Activated CD8-positive, alpha-beta memory T cell treated with anti-CD3 and anti-CD28 coated beads for 4 hours (primary cell): ENCODE data around the gene ZHX3.

Experiments
- DNase-seq, 2 donors: peaks; one replicate each; pipeline ENCODE4 v3.0.0-alpha.2; 2020; ENCODE audit warnings: low read depth in 2 of 2

ZHX3 gene

GRCh38 chr20:41151134-41151869, 166.2 kb downstream of the ZHX3 start:
- DNase-seq = no peak

DNA sequence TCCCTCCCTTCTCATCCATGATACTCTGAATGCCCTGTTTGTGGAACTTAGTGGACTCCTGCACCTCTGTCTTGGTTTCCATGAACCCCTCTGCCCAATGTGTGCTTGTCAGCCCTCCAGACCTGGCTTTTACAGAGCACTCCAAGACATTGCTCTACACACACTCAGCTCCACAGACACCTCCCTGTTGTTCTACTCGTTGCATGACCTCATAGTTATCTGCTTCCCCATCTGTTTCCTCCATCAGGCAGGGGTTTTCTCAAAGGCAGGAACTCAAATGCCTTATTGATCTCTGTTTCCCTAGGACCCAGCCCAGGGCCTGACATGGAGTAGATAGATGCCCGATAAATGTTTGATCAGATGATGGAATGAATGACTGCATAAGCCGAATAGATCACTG, 166.9 kb downstream of the ZHX3 start:
- DNase-seq = no peak

- no peak for DNase-seq
These were observed 168.6 kb downstream of the ZHX3 start for GRCh38 chr20:41148942-41149341.

DNA sequence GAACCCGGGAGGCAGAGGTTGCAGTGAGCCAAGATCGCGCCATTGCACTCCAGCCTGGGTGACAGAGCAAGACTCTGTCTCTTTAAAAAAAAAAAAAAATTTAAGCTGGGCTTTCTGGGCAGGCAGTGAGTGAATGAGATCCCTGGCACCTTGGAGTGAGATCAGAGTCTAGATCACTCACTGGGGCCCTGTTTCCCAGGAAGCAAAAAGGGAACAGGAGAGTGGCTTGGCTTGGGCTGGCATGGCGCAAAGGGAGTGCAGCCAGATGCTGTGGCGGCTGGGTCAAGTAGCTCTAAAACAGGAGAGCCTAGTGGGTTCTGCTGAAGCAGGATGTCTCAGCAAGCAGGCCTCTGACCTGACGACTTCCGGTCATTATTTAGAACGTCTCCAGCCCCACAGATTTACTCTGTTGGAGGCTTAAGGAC, 169.8 kb downstream of the ZHX3 start:
- no peak for DNase-seq

- no peak for DNase-seq
These were observed 171.5 kb downstream of the ZHX3 start for GRCh38 chr20:41145821-41146620.

DNA sequence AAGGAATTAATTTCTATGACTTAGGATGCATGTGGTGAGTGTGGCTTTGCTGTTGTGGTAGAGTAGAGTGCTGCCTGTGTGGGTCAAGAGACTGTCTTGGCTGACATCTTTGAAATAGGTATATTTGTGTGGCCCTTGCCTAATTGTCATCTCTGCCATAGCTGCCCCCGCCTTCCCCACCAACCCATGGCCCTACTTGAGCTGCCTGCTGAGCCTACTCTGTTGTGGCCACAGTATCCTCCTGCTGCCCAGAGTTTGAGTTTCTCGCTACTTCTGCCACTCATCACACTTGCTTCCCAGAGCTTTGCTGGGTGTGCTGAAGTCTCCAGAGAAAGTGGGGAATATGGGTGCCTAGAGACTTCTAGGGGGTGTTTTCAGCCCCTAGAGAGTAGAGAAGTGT, 172.2 kb downstream of the ZHX3 start:
- DNase-seq = no peak

- no peak for DNase-seq
These were observed 174.2 kb downstream of the ZHX3 start for GRCh38 chr20:41143354-41143753.

GRCh38 chr20:41142919-41143318, 174.6 kb downstream of the ZHX3 start:
- DNase-seq = no peak

DNA sequence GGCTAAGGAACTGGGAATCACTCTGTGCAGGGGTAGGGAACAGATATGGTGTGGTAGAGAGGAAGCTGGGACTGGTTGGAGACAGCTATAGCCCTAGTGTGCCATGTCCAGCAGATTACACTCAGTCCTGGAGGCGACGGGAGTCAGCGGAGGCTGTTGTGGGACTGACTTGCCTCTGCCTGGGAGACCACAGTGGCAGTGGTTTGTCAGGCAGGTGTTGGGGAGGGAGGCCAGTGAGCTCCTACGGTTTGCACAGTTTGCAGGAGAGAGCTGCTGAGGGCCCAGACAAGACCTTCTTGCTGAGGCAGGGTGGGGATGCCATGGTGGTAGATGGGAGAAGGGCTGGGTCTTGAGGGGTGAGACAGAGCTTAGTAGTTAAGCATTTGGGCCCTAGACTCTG, 175.3 kb downstream of the ZHX3 start:
- DNase-seq = no peak

DNA sequence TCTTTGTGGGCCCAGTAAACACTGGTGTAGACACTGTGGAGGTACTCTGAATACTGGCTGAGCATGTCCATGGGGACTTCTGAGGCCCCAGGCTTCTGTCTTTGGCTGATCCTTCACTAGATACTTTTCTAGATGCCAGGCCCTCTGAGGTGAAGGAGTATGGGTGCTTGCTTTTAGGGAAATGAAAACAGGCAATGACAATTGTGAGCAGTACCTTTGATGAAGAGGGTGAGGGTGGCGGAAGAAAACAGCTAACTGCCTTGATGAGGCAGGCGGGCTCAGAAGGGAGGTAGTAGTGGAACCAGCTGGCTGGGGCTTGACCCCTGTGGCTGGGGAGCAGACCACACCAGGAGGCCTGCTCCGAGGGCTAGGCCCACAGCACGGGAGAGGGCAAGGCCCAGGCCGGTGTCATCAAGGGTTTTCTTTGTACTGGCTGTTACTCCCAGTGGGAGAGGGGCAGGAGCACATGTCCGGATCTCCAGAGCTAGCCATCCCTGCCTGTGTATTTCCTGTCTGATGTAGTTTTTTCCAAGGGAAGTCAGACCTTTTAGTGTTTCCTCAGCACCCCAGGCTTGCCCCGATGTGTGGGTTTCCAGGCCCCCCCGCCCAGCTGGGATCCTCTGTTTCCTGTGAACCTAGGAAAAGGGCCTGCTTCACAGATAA, 176.2 kb downstream of the ZHX3 start:
- DNase-seq = no peak

DNA sequence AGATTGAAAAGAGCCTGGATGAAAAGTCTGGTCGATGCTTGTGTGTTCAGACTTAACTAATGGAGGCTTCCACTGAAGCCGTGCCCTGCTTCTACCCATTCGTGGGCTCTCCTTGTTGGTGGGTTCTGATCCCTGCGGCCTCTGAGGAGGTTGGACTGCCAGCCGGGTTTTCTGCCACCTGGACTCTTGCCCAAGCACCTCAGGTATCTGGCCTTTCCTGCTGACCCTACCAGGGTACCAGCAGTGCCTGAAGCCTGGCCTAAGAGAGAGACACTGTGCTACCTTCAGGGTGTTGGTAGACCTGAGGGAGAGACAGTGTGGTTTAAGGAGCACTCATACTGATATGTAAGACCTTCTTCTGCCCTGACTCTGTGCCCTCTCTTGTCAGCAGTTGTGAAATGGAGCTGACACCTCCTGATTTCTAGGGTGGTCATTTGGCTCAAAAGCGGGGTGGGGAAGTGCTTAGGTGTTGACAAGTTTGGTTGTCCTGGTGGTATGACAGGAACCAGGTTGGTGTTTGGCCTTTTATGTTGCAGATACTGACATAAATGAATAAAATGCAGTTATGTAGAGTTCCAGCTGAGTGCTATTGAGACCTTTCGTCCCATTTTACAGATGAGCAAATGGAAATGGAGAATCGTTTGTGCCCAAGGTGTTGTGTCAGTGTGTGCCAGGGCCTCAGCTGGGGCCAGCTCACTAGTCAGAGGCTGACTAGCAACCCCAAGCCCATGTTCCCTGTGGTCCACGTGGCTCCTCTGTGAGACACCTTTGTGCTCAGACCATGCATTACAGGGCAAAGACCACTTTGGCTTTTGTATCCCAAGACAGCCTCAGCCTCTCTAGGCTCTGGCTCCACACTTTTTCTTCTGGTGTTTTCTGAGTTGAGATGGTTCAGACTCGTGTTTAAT, 177.1 kb downstream of the ZHX3 start:
- DNase-seq = no peak

GRCh38 chr20:41139227-41140093, 178.1 kb downstream of the ZHX3 start:
- DNase-seq = no peak

GRCh38 chr20:41138475-41139226, 178.9 kb downstream of the ZHX3 start:
- no peak for DNase-seq

DNA sequence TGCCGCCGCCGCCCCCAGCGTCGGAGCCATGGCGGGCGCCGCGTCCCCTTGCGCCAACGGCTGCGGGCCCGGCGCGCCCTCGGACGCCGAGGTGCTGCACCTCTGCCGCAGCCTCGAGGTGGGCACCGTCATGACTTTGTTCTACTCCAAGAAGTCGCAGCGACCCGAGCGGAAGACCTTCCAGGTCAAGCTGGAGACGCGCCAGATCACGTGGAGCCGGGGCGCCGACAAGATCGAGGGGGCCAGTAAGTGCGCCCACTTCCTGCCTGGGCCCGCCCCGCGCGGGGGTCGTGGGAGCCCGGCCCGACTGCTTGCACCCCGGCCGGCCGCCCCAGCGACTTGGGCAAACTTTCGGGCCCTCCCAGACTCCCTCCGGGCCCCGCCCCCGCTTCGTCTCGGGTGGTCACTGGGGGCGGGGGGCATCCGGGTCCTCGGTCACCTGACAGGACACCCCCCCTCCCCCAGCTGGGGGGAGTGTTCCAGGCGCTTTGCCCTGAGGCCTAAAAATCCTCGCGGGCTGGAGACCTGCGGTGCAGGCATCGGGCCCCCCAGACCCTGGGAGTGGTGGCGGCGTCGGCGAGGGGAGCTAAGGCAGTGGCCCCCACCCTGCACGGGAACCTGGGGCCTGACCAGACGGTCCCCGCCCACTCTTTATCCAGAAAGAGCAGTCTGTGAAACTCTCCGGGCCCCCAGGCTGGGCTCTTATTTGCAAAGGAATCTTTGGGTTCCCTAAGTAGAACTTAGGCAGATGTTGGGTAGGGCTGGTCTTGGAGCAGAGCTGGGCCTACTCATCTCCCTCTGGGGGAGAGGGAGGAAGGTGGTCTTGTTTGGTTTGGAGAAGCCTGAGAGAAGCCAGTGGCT, 179.7 kb downstream of the ZHX3 start:
- DNase-seq = no peak

- DNase-seq = peak; percentile 71 to 74
These were observed 180.6 kb downstream of the ZHX3 start, which contains the start of gene PLCG1 for GRCh38 chr20:41136680-41137613. Gene PLCG1 (plus strand): TSS chr20:41137543. CDS start chr20:41137642, 99 bp downstream.

- no peak for DNase-seq
These were observed 181.4 kb downstream of the ZHX3 start for GRCh38 chr20:41135888-41136679.
